Measurements from ENCODE around the gene DNAH6.

The DNAH6 gene

DNA sequence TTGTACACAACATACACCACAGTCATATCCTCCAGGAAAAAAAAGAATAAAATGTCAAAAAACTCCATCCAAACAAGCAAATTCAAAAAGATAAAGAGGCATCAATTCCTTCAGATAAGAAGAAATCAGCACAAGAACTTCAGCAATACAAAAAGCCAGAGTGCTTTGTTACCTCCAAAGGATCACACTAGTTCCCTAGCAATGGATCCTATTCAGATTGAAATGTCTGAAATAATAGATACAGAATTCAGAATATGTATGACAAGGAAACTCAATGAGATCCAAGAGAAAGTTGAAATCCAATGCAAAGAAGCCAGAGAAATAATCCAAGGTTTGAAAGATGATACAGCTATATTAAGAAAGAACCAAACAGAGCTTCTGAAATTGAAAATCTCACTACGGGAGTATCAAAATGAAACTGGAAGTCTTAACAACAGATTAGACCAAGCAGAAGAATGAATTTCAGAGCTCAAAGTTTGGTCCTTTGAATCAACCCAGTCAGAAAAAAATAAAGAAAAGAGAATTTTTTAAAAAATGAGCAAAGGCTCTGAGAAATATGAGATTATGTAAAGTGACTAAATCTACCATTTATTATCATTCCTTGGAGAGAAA lies 284.0 kb downstream of the DNAH6 start:
- TF ChIP-seq, protein P1, sequence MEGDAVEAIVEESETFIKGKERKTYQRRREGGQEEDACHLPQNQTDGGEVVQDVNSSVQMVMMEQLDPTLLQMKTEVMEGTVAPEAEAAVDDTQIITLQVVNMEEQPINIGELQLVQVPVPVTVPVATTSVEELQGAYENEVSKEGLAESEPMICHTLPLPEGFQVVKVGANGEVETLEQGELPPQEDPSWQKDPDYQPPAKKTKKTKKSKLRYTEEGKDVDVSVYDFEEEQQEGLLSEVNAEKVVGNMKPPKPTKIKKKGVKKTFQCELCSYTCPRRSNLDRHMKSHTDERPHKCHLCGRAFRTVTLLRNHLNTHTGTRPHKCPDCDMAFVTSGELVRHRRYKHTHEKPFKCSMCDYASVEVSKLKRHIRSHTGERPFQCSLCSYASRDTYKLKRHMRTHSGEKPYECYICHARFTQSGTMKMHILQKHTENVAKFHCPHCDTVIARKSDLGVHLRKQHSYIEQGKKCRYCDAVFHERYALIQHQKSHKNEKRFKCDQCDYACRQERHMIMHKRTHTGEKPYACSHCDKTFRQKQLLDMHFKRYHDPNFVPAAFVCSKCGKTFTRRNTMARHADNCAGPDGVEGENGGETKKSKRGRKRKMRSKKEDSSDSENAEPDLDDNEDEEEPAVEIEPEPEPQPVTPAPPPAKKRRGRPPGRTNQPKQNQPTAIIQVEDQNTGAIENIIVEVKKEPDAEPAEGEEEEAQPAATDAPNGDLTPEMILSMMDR (IDR thresholded peaks at IDR 0.05; ENCODE audit: insufficient read depth, missing control alignments), result no peak
- no peak for FAIRE-seq
- DNase-seq (ENCODE audit: insufficient read length, low spot score), result no peak

DNA sequence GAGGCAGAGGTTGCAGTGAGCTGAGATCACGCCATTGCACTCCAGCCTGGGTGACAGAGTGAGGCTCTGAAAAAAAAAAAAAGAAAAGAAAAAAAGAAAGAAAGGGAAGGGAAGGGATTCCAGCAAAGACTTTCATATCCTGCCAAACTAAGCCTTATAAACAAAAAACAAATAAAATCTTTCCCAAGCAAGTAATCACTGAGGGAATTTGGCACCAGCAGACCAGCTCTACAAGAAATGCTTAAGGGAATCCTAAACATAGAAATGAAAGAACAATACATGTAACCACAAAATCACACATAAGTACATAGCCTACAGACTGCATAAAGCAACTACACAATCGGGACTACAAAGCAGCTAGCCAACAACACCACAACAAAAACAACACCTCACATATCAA lies 285.5 kb downstream of the DNAH6 start:
- DNase-seq (ENCODE audit: insufficient read length, low spot score) (no peak), FAIRE-seq (no peak)
- TF ChIP-seq, protein P1 (IDR thresholded peaks at IDR 0.05; ENCODE audit: insufficient read depth, missing control alignments), result no peak

DNA sequence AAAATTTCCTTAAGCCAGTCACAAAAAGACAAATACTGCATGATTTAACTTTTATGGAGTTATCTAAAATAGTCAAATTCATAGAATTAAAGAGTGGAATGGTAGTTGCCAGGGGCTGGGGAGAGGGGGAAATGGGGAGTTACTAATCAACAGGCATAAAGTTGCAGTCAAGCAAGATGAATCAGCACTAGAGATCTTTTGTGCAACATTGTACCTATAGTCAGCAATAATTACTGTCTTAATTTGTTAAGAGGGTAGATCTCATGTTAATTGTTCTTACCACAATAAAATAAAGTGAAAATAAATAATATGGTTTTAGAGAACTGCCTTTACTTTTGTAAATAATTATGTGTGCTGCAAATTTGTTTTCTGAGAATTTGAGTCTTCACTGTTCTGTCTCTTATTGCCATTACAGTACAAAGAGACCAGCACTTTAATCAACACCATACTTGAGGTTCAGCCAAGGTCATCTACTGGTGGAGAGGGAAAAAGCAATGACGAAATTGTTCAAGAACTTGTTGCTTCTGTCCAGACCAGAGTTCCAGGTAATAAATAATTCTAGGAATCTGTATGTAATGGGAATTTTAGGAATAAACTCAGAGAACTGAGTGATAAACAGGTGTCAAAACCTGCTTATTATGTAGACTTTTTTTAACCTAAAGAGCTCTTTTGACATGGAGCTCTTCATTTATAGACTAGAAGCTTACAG lies 289.1 kb downstream of the DNAH6 start:
- FAIRE-seq (no peak), DNase-seq (ENCODE audit: insufficient read length, low spot score) (no peak)
- TF ChIP-seq, protein P1 (IDR thresholded peaks at IDR 0.05; ENCODE audit: insufficient read depth, missing control alignments), result no peak

- TF ChIP-seq, protein P1 (IDR thresholded peaks at IDR 0.05; ENCODE audit: insufficient read depth, missing control alignments), result no peak
- no peak for DNase-seq (ENCODE audit: insufficient read length, low spot score)
- FAIRE-seq, result no peak
Observed at GRCh38 chr2:84807063-84807485, 290.8 kb downstream of the DNAH6 start.

DNA sequence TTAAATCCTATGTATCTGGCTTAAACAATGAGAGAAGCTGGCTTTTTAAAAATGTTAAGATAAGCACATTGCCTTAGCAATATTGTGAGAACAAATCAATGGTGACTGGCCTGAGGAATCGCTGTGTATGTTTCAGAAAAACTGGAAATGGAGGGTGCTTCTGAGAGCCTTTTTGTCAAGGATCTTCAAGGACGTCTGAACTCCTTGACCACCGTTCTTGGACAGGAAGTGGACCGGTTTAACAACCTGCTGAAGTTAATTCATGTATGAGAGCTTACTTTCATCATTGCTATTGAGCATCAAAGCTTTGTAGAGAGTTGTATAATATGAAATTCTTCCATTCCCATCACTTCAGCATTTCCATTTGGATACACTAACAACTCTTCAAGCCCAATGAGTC lies 292.0 kb downstream of the DNAH6 start:
- FAIRE-seq (no peak), DNase-seq (ENCODE audit: insufficient read length, low spot score) (no peak)
- TF ChIP-seq, protein P1 (IDR thresholded peaks at IDR 0.05; ENCODE audit: insufficient read depth, missing control alignments), result no peak

- FAIRE-seq (no peak), DNase-seq (ENCODE audit: insufficient read length, low spot score) (no peak)
- TF ChIP-seq, protein P1 (IDR thresholded peaks at IDR 0.05; ENCODE audit: insufficient read depth, missing control alignments), result no peak
Observed at GRCh38 chr2:84811839-84812431, 295.6 kb downstream of the DNAH6 start.

- DNase-seq (ENCODE audit: insufficient read length, low spot score), result no peak
Observed at GRCh38 chr2:84815146-84815545, 298.8 kb downstream of the DNAH6 start.

More at GRCh38 chr2:84815146-84815545, 298.8 kb downstream of the DNAH6 start:
- FAIRE-seq, result no peak
- TF ChIP-seq, protein P1 (IDR thresholded peaks at IDR 0.05; ENCODE audit: insufficient read depth, missing control alignments), result no peak
